ENCODE measurements around the gene KIF20A.

- TF ChIP-seq BHLHE40 (IDR thresholded peaks at IDR 0.05; ENCODE audit: borderline replicate concordance): no peak
- TF ChIP-seq SP1 (IDR thresholded peaks at IDR 0.05): no peak
- no peak for TF ChIP-seq FOXM1 (IDR thresholded peaks at IDR 0.05; ENCODE audit: borderline replicate concordance)
- no peak for TF ChIP-seq SUZ12 (IDR thresholded peaks at IDR 0.05)
- no peak for TF ChIP-seq ZNF384 (IDR thresholded peaks at IDR 0.05)
- TF ChIP-seq FOXK2 (IDR thresholded peaks at IDR 0.05): no peak
- no peak for TF ChIP-seq HDGF (IDR thresholded peaks at IDR 0.05; ENCODE audit: borderline replicate concordance)
- TF ChIP-seq NFRKB (IDR thresholded peaks at IDR 0.05): no peak
- no peak for TF ChIP-seq PKNOX1 (IDR thresholded peaks at IDR 0.05)
- no peak for TF ChIP-seq ELF4 (IDR thresholded peaks at IDR 0.05)
- no peak for TF ChIP-seq L3MBTL2 (conservative IDR thresholded peaks at IDR 0.05)
- TF ChIP-seq ARNT (IDR thresholded peaks at IDR 0.05): no peak
- TF ChIP-seq FOXA1 (IDR thresholded peaks at IDR 0.05): no peak
These were observed 32.1 kb downstream of the KIF20A start for GRCh38 chr5:138210985-138211384.

Data from HEK293T (cell line).